K562 (cell line): ENCODE results near the gene BAHD1. TPM values are rescaled to one million over a fixed set of nuclear protein-coding genes. Genes with fewer than 3 reads are reported as not detected.

Experiments used
- ARID4B ChIP-seq: sonication (generic); formaldehyde crosslinking; IDR thresholded peaks from 2 replicates; pipeline ENCODE4 v1.8.0; 2022; ENCODE audit warnings: mild to moderate bottlenecking, missing genetic modification reagents
- CREM ChIP-seq: IDR thresholded peaks from 2 replicates; pipeline ENCODE4 v1.6.1; 2014; ENCODE audit warnings: antibody characterized with exemption, low read depth
- GATAD2B ChIP-seq: fragments of 450-650 bp; IDR thresholded peaks from 2 replicates; pipeline ENCODE4 v1.6.1; 2017; ENCODE audit warnings: mild to moderate bottlenecking, borderline replicate concordance
- NONO ChIP-seq, 2 experiments: fragments of 200-400 bp in 1 of 2; fragments of 450-650 bp in 1 of 2; formaldehyde crosslinking in 1 of 2; IDR thresholded peaks; 2 replicates each; pipeline ENCODE4 v1.6.1; 2017; ENCODE audit warnings: low read depth in 2 of 2, mild to moderate bottlenecking in 2 of 2, moderate library complexity in 2 of 2, low read length in 1 of 2
- NR2C1 ChIP-seq, 2 experiments: fragments of 450-650 bp; IDR thresholded peaks; 2 replicates each; pipeline ENCODE4 v1.6.1; 2017; ENCODE audit warnings: mild to moderate bottlenecking in 2 of 2, antibody characterized with exemption in 1 of 2, inconsistent platforms in 1 of 2, missing compliant biosample characterization in 1 of 2, missing genetic modification characterization in 1 of 2
- RERE ChIP-seq: sonication (generic); formaldehyde crosslinking; IDR thresholded peaks from 2 replicates; pipeline ENCODE4 v1.8.0; 2023; ENCODE audit warnings: missing genetic modification reagents, mild to moderate bottlenecking, borderline replicate concordance
- TCF15 ChIP-seq: fragments of 250-450 bp; sonication (Bioruptor Pico); IDR thresholded peaks from 2 replicates; pipeline ENCODE4 v1.8.0; 2022; ENCODE audit warnings: moderate library complexity, mild to moderate bottlenecking, inconsistent platforms
- TEAD1 ChIP-seq, 2 experiments: fragments of 450-650 bp in 1 of 2; sonication (generic) in 1 of 2; formaldehyde crosslinking; IDR thresholded peaks; 2 replicates each; pipeline versions ENCODE4 v1.4.0 to v1.8.0; 2020 to 2022; ENCODE audit warnings: mild to moderate bottlenecking in 2 of 2, missing genetic modification reagents in 1 of 2
- ZBTB11 ChIP-seq, 3 experiments: fragments of 200-800 bp in 1 of 3; fragments of 250-450 bp in 1 of 3; fragments of 450-650 bp in 1 of 3; sonication (Bioruptor Pico) in 1 of 3; sonication (Bioruptor generic) in 1 of 3; formaldehyde crosslinking in 1 of 3; IDR thresholded peaks; 2 replicates each; pipeline versions ENCODE4 v1.6.1 to v1.8.0; 2016 to 2022; ENCODE audit warnings: mild to moderate bottlenecking in 2 of 3, missing genetic modification characterization in 2 of 3, missing compliant biosample characterization in 1 of 3, moderate library complexity in 1 of 3
- ZFX ChIP-seq: sonication (generic); formaldehyde crosslinking; IDR thresholded peaks from 2 replicates; pipeline ENCODE4 v1.8.0; 2022; ENCODE audit warnings: mild to moderate bottlenecking, missing genetic modification reagents, moderate library complexity
- ZNF79 ChIP-seq: fragments of 250-450 bp; sonication (Bioruptor Pico); IDR thresholded peaks from 2 replicates; pipeline ENCODE4 v1.4.0; 2020; ENCODE audit warnings: low read depth, mild to moderate bottlenecking, moderate library complexity
- polyA plus RNA-seq, 8 experiments: library from polyadenylated mRNA; depleted of rRNA in 4 of 8; stranded (reverse) in 5 of 8; unstranded in 3 of 8; fragments of >200 nt; fragmentation: Nextera tagmentation in 2 of 8; fragmentation: Illumina TruSeq in 1 of 8; extraction: Ambion mirVana in 2 of 8; extraction: Trizol in 1 of 8; gene quantifications; 2 replicates each; pipeline versions ENCODE4 v1.2.1 to v1.2.3, GENCODE V29; 2011 to 2014; ENCODE audit warnings: inconsistent platforms in 1 of 8, missing spikeins in 1 of 8
- total RNA-seq, 7 experiments: library from RNA; depleted of rRNA in 6 of 7; stranded (reverse); fragments of >200 nt in 6 of 7; fragmentation: Illumina TruSeq in 2 of 7; extraction: Trizol in 2 of 7; gene quantifications; 2 replicates each; pipeline versions ENCODE4 v1.2.1 to v1.2.3, GENCODE V29; 2011 to 2021; ENCODE audit warnings: low replicate concordance in 1 of 7

Gene BAHD1
- total and polyA plus RNA-seq, 9 of the 15 experiments (the other 6 are each of a cell fraction or from before 2014, with no cell fraction given), result 0.55 to 38.5 (median 11.5) TPM

GRCh38 chr15:40511472-40512133 lies 70.8 kb downstream of the BAHD1 start (continued):
- no peak for TF ChIP-seq TCF15 (CRISPR knock-in tag)
- TF ChIP-seq GATAD2B, result no peak
- TF ChIP-seq ZFX (CRISPR knock-in tag), result peak; percentile 99
- no peak for TF ChIP-seq ZNF79 (CRISPR knock-in tag)
- peak in 1 of 2 experiments; percentile 88; a peak in 2 of 4 replicates for TF ChIP-seq TEAD1 (CRISPR knock-in tag; IDR thresholded peaks at IDR 0.05)
- peak; percentile 64 for TF ChIP-seq NR2C1 (IDR thresholded peaks at IDR 0.05)
- TF ChIP-seq NR2C1 (tag; IDR thresholded peaks at IDR 0.05), result peak; percentile 75
- TF ChIP-seq NONO (IDR thresholded peaks at IDR 0.05; ENCODE audit: low read depth in 2 of 2, low read length in 1 of 2), result peak in 1 of 2 experiments; percentile 88; a peak in 2 of 4 replicates
- no peak for TF ChIP-seq ARID4B
- TF ChIP-seq RERE, result 0 out of 2 replicates have a peak, but pooled peaks have one; percentile 80
- peak; percentile 25; the same call in 1 of the 2 replicates for TF ChIP-seq CREM
- TF ChIP-seq ZBTB11 (CRISPR knock-in tag; IDR thresholded peaks at IDR 0.05), result peak in 1 of 3 experiments; percentile 59; a peak in 2 of 6 replicates
